ENCODE measurements around the gene XYLB.

- TF ChIP-seq CTCF (IDR thresholded peaks at IDR 0.05) (no peak), POLR2A (IDR thresholded peaks at IDR 0.05) (peak in 2 of 4 donors; percentile 36 to 52)
Observed at GRCh38 chr3:38454178-38454883, 107.7 kb downstream of the XYLB start.

Measured in esophagus squamous epithelium (tissue), 4 donors.